ENCODE data around the gene SAP25. TPM values are rescaled to one million over a fixed set of nuclear protein-coding genes. Genes with fewer than 3 reads are reported as not detected.

Gene SAP25
- total and polyA plus RNA-seq, 10 donors, result 11.0 to 75.6 (median 25.1) TPM

DNA sequence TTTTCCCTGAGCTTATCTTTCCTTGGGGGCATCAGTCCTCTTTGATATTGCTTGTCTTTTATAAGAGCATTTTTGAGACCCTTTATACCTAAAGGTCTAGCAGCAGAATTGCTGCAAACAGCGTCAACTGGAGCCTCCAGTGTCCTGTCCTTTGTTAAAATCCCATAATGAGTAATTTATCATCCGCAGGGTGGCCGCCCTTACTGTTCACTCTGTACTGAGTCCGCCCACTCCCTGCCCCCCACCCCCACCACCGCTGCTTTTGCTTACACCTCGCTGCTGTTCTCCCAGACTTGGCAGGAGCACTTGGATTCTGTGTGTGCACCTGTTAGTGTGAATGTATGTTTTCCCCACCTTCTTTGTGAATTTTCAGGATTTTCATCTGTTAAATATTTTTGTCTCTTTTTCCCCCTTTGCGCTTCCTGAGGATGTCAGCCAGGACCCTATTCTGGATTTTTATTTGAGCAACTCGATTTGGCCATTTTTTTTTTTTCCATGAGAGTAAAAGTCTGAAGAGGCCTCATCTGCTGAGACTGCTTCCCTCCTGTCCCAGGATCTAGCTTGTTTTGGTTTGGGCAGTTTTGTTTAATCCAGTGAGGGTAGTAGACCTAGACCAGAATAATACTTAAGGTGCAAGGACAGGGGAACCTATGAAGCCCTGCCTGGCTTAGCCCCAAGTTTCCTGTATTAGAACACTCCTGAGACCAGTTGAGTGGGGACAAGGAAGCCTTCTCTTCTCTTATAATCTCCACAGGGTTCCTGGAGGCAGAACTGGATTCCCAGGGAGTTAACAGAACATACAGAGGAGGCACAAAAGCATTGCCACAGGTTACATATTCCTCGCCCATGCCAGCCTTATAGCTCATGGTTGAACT is 26.5 kb downstream of the SAP25 start:
- WGBS, 5 donors, result 57 to 72% (median 69%) methylated on average over 9 of the region's 9 CpGs
- intact Hi-C loops (cut with DNase I; ENCODE audit: low total_unique reads), result no loop called here
- H3K4me1 ChIP-seq, result peaks cover 69 to 93% (median 83%) of the 10 kb centered on the region in 6 donors

DNA sequence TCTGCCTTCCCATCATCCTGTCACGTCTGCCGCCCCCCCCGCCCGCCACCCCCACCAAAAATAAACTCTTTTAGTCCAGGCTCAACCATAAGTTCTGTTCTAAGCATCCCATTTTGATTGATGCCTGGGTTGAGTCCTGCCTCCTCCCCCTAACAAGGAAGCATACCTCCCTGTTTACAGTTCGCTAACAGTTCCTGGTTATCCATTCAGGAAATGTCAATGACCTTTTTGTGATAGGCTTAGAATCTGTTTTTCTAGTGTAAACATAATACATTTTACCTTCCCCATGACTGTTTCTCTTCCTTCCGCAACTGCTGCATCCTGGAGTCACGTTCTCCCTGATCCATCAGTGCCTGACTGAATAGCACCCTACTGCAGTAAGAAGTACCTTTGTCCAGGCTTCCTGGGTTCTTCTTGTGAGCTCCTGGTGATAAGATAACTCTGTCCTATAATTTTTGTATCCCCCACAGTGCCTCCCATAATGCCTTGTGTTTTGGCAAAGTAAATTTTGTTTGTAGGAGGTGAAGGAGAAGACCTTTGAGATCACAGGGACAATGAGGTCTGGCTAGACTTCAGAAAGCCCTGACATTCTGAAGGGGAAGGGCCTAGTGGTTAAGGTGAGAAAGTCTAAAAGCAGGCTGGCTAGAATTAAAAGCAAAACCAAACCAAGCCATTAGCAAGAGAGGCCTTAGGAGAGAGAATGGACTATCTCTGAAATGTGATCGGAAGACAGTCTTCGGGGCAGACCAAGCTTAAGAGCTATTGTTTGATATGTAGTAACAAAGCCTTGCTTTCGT is 27.4 kb downstream of the SAP25 start:
- H3K4me3 ChIP-seq, result peak overlapping the region in 1 of 8 donors; percentile 30
- no peak for DNase-seq
- no peaks in the 10 kb centered on the region for H3K27me3 ChIP-seq (replicated peaks in 1 of 7)
- TF ChIP-seq POLR2AphosphoS5 (IDR thresholded peaks at IDR 0.05), result peak in 1 of 3 donors; percentile 71
- TF ChIP-seq, protein P1, sequence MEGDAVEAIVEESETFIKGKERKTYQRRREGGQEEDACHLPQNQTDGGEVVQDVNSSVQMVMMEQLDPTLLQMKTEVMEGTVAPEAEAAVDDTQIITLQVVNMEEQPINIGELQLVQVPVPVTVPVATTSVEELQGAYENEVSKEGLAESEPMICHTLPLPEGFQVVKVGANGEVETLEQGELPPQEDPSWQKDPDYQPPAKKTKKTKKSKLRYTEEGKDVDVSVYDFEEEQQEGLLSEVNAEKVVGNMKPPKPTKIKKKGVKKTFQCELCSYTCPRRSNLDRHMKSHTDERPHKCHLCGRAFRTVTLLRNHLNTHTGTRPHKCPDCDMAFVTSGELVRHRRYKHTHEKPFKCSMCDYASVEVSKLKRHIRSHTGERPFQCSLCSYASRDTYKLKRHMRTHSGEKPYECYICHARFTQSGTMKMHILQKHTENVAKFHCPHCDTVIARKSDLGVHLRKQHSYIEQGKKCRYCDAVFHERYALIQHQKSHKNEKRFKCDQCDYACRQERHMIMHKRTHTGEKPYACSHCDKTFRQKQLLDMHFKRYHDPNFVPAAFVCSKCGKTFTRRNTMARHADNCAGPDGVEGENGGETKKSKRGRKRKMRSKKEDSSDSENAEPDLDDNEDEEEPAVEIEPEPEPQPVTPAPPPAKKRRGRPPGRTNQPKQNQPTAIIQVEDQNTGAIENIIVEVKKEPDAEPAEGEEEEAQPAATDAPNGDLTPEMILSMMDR (IDR thresholded peaks at IDR 0.05 in 8 of 11, conservative IDR thresholded peaks at IDR 0.05 in 3 of 11), result no peak
- no peak for TF ChIP-seq POLR2A (IDR thresholded peaks at IDR 0.05)
- H3K36me3 ChIP-seq, result peaks cover 0 to 19% (median 0%) of the 10 kb centered on the region in 6 donors
- H3K4me1 ChIP-seq, result peaks cover 69 to 100% (median 91%) of the 10 kb centered on the region in 6 donors
- intact Hi-C loops (cut with DNase I; ENCODE audit: low total_unique reads), result no loop called here
- H3K27ac ChIP-seq, result peak overlapping the region; percentile 74 to 93 (median 86)
- H3K9me3 ChIP-seq, result no peaks in the 10 kb centered on the region
- 46 to 62% (median 54%) methylated on average over 10 of the region's 10 CpGs for WGBS, 5 donors

More for the DNA sequence above, 26.5 kb downstream of the SAP25 start:
- peak overlapping the region in 1 of 8 donors; percentile 30 for H3K4me3 ChIP-seq
- TF ChIP-seq POLR2A (IDR thresholded peaks at IDR 0.05), result no peak
- TF ChIP-seq, protein P1 (IDR thresholded peaks at IDR 0.05 in 8 of 11, conservative IDR thresholded peaks at IDR 0.05 in 3 of 11), result no peak
- TF ChIP-seq POLR2AphosphoS5 (IDR thresholded peaks at IDR 0.05), result no peak
- no peaks in the 10 kb centered on the region for H3K27me3 ChIP-seq (replicated peaks in 1 of 7)
- H3K9me3 ChIP-seq, result no peaks in the 10 kb centered on the region
- no peak for DNase-seq
- peak overlapping the region; percentile 74 to 93 (median 86) for H3K27ac ChIP-seq
- H3K36me3 ChIP-seq, result peaks cover 0 to 28% (median 4%) of the 10 kb centered on the region in 6 donors

DNA sequence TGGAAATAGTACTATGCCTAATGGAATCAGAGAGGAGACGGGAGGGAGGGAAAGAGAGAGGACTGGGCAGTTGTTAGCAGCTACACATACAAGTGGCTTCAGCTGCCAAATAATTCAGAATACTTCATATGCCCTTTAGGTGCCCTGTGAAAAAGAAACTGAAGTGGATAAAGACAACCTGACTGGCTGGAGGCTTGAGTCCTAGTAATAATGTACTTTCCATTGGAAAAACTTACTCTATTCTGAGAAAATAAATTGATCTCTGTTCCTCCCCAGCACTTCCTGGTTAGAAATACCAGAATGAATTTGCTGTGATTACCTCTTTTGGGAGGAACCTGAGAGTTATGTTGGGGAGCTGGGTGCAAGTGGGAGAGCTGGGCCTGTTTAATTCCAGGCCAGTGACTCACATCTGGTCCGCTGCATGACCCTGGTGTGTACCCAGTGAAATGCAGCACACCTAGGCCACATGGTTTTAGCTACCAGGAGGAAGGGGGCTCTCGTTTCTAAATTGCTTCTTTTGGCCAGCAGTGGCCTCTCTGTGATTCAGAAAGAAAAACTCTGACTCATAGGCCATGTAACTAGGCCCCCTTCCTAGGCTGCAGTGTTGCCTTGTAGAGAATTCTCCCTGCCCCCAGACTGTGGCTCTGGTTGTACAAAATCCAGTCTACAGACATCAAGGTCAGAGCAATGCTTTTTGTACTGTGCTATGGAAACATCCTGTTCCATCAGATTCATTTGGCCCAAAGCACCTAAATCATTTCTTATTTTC is 28.2 kb downstream of the SAP25 start:
- 35 to 50% (median 40%) methylated on average over 3 of the region's 3 CpGs for WGBS, 5 donors
- Histone ChIP-seq H3K27me3 (replicated peaks in 1 of 7) (no peaks in the 10 kb centered on the region), H3K4me1 (peaks cover 69 to 100% (median 96%) of the 10 kb centered on the region in 6 donors), H3K36me3 (peaks cover 0 to 13% (median 0%) of the 10 kb centered on the region in 6 donors), H3K4me3 (peak overlapping the region in 1 of 8 donors; percentile 30), H3K9me3 (no peaks in the 10 kb centered on the region), H3K27ac (peak overlapping the region; percentile 74 to 93 (median 86))
- intact Hi-C loops (cut with DNase I; ENCODE audit: low total_unique reads), result no loop called here
- TF ChIP-seq, protein P1 (IDR thresholded peaks at IDR 0.05 in 8 of 11, conservative IDR thresholded peaks at IDR 0.05 in 3 of 11), result peak in 1 of 11 experiments; percentile 10
- TF ChIP-seq POLR2A (IDR thresholded peaks at IDR 0.05) (no peak), POLR2AphosphoS5 (IDR thresholded peaks at IDR 0.05) (no peak)
- DNase-seq, result no peak
